Mesodermal cell (in vitro differentiated cells): ENCODE results near the gene PNPLA8. TPM values are rescaled to one million over a fixed set of nuclear protein-coding genes. Genes with fewer than 3 reads are reported as not detected.

Source experiments
- H3K27ac ChIP-seq: 2 replicates; pipeline ENCODE4 v1.7.0; 2013; ENCODE audit warnings: mild to moderate bottlenecking, low read depth, low read length, moderate library complexity; ENCODE audit not compliant: severe bottlenecking
- H3K36me3 ChIP-seq: 2 replicates; pipeline ENCODE4 v1.7.1; 2013; ENCODE audit warnings: mild to moderate bottlenecking, low read length, moderate library complexity; ENCODE audit not compliant: control insufficient read depth, insufficient read depth
- H3K4me1 ChIP-seq: one replicate; pipeline ENCODE4 v1.7.1; 2013; ENCODE audit warnings: mild to moderate bottlenecking, low read length; ENCODE audit not compliant: insufficient read depth, control insufficient read depth, poor library complexity, severe bottlenecking
- H3K4me3 ChIP-seq: 2 replicates; pipeline ENCODE4 v1.7.0; 2013; ENCODE audit warnings: low read length, control low read depth, mild to moderate bottlenecking; ENCODE audit not compliant: insufficient read depth, poor library complexity, severe bottlenecking; ENCODE audit errors: extremely low read depth
- H3K9me3 ChIP-seq: 2 replicates; pipeline ENCODE4 v1.7.1; 2013; ENCODE audit warnings: mild to moderate bottlenecking, low read length, moderate library complexity; ENCODE audit not compliant: control insufficient read depth
- WGBS, 2 experiments: methylation state at CpG; one replicate each; pipeline ENCODE4 v1.1.5; 2013; ENCODE audit warnings: missing lambda C conversion rate in 2 of 2; ENCODE audit not compliant: insufficient coverage in 2 of 2; 5-methylcytosine and 5-hydroxymethylcytosine counted together
- polyA plus RNA-seq, 2 experiments: library from polyadenylated mRNA; stranded (reverse); fragments of 50-300 nt; gene quantifications; one replicate each; pipeline ENCODE4 v1.2.3, GENCODE V29; 2013

Gene PNPLA8
- 21.5 TPM for polyA plus RNA-seq (2013, experiment 1 of 2)
- polyA plus RNA-seq (2013, experiment 2 of 2) = 23.9 TPM

GRCh38 chr7:108525985-108526767 is at the start of gene PNPLA8:
Gene PNPLA8 (minus strand): TSS chr7:108526135. CDS start chr7:108515491, 10,644 bp downstream.
- WGBS, 2 experiments = 0 to 1% methylated on average over 41 to 53 of the region's 64 CpGs
- Histone ChIP-seq H3K4me3 (peak within 1 kb of the TSS; percentile 61), H3K4me1 (peaks cover 4% of the 10 kb centered on the region), H3K9me3 (no peaks in the 10 kb centered on the region), H3K36me3 (no peaks in the 10 kb centered on the region), H3K27ac (peak within 1 kb of the TSS; percentile 97)

GRCh38 chr7:108575156-108575555 is 49.2 kb upstream of the PNPLA8 start:
- Histone ChIP-seq H3K27ac (no peak overlapping the region), H3K4me3 (no peak overlapping the region), H3K36me3 (peaks cover 51% of the 10 kb centered on the region), H3K4me1 (no peaks in the 10 kb centered on the region), H3K9me3 (no peaks in the 10 kb centered on the region)
- 71 to 89% methylated on average over 1 to 2 of the region's 2 CpGs for WGBS, 2 experiments

- no CpG with 5 or more reads among the region's 2 CpGs for WGBS, 2 experiments
- Histone ChIP-seq H3K4me1 (peaks cover 2% of the 10 kb centered on the region), H3K9me3 (no peaks in the 10 kb centered on the region), H3K4me3 (no peak overlapping the region), H3K27ac (no peak overlapping the region), H3K36me3 (peaks cover 33% of the 10 kb centered on the region)
Observed at GRCh38 chr7:108572480-108572879, 46.5 kb upstream of the PNPLA8 start.

- WGBS, 2 experiments = 0% methylated on average over 19 to 28 of the region's 36 CpGs
- Histone ChIP-seq H3K27ac (peak overlapping the region; percentile 87), H3K4me1 (peaks cover 2% of the 10 kb centered on the region), H3K4me3 (peak overlapping the region; percentile 79), H3K9me3 (no peaks in the 10 kb centered on the region), H3K36me3 (peaks cover 35% of the 10 kb centered on the region)
Observed at GRCh38 chr7:108570146-108570755, 44.3 kb upstream of the PNPLA8 start.

GRCh38 chr7:108569381-108570145 is 43.6 kb upstream of the PNPLA8 start, which contains the start of the genes DNAJB9 and THAP5:
Gene DNAJB9 (plus strand): TSS chr7:108569874. CDS start chr7:108571727, 1,853 bp downstream.
Gene THAP5 (minus strand): TSS chr7:108569706. CDS start chr7:108569569, 137 bp downstream.
- H3K36me3 ChIP-seq = peaks cover 32% of the 10 kb centered on the region
- H3K4me1 ChIP-seq = peaks cover 2% of the 10 kb centered on the region
- peak within 1 kb of the TSS; percentile 79 for H3K4me3 ChIP-seq
- no peaks in the 10 kb centered on the region for H3K9me3 ChIP-seq
- 0% methylated on average over 36 to 39 of the region's 65 CpGs for WGBS, 2 experiments
- H3K27ac ChIP-seq = peak within 1 kb of the TSS; percentile 87

- Histone ChIP-seq H3K4me3 (peak overlapping the region; percentile 79), H3K9me3 (no peaks in the 10 kb centered on the region), H3K4me1 (peaks cover 2% of the 10 kb centered on the region), H3K27ac (peak overlapping the region; percentile 87), H3K36me3 (peaks cover 26% of the 10 kb centered on the region)
- 9 to 10% methylated on average over 16 to 18 of the region's 24 CpGs for WGBS, 2 experiments
Observed at GRCh38 chr7:108568801-108569380, 43.0 kb upstream of the PNPLA8 start.

GRCh38 chr7:108565987-108566386 is 40.1 kb upstream of the PNPLA8 start:
- no peak overlapping the region for H3K27ac ChIP-seq
- no peak overlapping the region for H3K4me3 ChIP-seq
- H3K4me1 ChIP-seq = peaks cover 2% of the 10 kb centered on the region
- H3K36me3 ChIP-seq = peaks cover 17% of the 10 kb centered on the region
- no peaks in the 10 kb centered on the region for H3K9me3 ChIP-seq

- Histone ChIP-seq H3K27ac (no peak overlapping the region), H3K4me1 (no peaks in the 10 kb centered on the region), H3K9me3 (peaks cover 7% of the 10 kb centered on the region), H3K36me3 (peaks cover 17% of the 10 kb centered on the region), H3K4me3 (no peak overlapping the region)
- 92 to 100% methylated on average over 2 of the region's 4 CpGs for whole genome bisulfite sequencing, 2 experiments
Observed at GRCh38 chr7:108561047-108561619, 35.2 kb upstream of the PNPLA8 start.

GRCh38 chr7:108559253-108559652 is 33.3 kb upstream of the PNPLA8 start:
- WGBS, 2 experiments = 94 to 100% methylated on average over 2 to 3 of the region's 4 CpGs
- H3K27ac ChIP-seq = no peak overlapping the region
- no peaks in the 10 kb centered on the region for H3K4me1 ChIP-seq
- no peak overlapping the region for H3K4me3 ChIP-seq
- peaks cover 7% of the 10 kb centered on the region for H3K9me3 ChIP-seq
- peaks cover 6% of the 10 kb centered on the region for H3K36me3 ChIP-seq

GRCh38 chr7:108557617-108558016 is 31.7 kb upstream of the PNPLA8 start:
- 75 to 100% methylated on average over 1 of the region's 1 CpG for WGBS, 2 experiments
- no peaks in the 10 kb centered on the region for H3K36me3 ChIP-seq
- peaks cover 7% of the 10 kb centered on the region for H3K9me3 ChIP-seq
- no peak overlapping the region for H3K27ac ChIP-seq
- H3K4me1 ChIP-seq = no peaks in the 10 kb centered on the region
- H3K4me3 ChIP-seq = no peak overlapping the region
